PC-9 (cell line): ENCODE measurements around the gene PAGR1.

Source experiments
- EZH2 ChIP-seq: fragments of 200-600 bp; sonication (generic); IDR thresholded peaks from 2 replicates; pipeline ENCODE4 v1.8.0; 2017; ENCODE audit warnings: antibody characterized with exemption, low read depth
- TF ChIP-seq, protein P1 (sequence below): fragments of 200-600 bp; sonication (generic); conservative IDR thresholded peaks from 2 replicates; pipeline ENCODE4 v1.6.1; 2017; ENCODE audit warnings: mixed run types, antibody characterized with exemption, mild to moderate bottlenecking, moderate library complexity

- TF ChIP-seq, protein P1, sequence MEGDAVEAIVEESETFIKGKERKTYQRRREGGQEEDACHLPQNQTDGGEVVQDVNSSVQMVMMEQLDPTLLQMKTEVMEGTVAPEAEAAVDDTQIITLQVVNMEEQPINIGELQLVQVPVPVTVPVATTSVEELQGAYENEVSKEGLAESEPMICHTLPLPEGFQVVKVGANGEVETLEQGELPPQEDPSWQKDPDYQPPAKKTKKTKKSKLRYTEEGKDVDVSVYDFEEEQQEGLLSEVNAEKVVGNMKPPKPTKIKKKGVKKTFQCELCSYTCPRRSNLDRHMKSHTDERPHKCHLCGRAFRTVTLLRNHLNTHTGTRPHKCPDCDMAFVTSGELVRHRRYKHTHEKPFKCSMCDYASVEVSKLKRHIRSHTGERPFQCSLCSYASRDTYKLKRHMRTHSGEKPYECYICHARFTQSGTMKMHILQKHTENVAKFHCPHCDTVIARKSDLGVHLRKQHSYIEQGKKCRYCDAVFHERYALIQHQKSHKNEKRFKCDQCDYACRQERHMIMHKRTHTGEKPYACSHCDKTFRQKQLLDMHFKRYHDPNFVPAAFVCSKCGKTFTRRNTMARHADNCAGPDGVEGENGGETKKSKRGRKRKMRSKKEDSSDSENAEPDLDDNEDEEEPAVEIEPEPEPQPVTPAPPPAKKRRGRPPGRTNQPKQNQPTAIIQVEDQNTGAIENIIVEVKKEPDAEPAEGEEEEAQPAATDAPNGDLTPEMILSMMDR = 0 out of 2 replicates have a peak, but pooled peaks have one; percentile 35
- TF ChIP-seq EZH2 = no peak
Measured at GRCh38 chr16:29862884-29863668, 47.1 kb downstream of the PAGR1 start, which contains the start of gene CDIPT.
